K562 (cell line): ENCODE measurements around the gene PHF5A. TPM values are rescaled to one million over a fixed set of nuclear protein-coding genes. Genes with fewer than 3 reads are reported as not detected.

Experiments
- ARNT ChIP-seq, 2 experiments: fragments of 450-650 bp; IDR thresholded peaks; 2 replicates each; pipeline ENCODE4 v1.6.1; 2016; ENCODE audit warnings: mild to moderate bottlenecking in 1 of 2
- ATF6 ChIP-seq: sonication (generic); formaldehyde crosslinking; IDR thresholded peaks from 2 replicates; pipeline ENCODE4 v1.4.0; 2020; ENCODE audit warnings: mild to moderate bottlenecking, missing genetic modification reagents
- ZBTB11 ChIP-seq, 3 experiments: fragments of 200-800 bp in 1 of 3; fragments of 250-450 bp in 1 of 3; fragments of 450-650 bp in 1 of 3; sonication (Bioruptor Pico) in 1 of 3; sonication (Bioruptor generic) in 1 of 3; formaldehyde crosslinking in 1 of 3; IDR thresholded peaks; 2 replicates each; pipeline versions ENCODE4 v1.6.1 to v1.8.0; 2016 to 2022; ENCODE audit warnings: mild to moderate bottlenecking in 2 of 3, missing genetic modification characterization in 2 of 3, missing compliant biosample characterization in 1 of 3, moderate library complexity in 1 of 3
- ZNF197 ChIP-seq: fragments of 200-800 bp; sonication (Bioruptor generic); IDR thresholded peaks from 2 replicates; pipeline ENCODE4 v1.6.1; 2016; ENCODE audit warnings: low read depth, missing genetic modification characterization, missing compliant biosample characterization
- polyA plus RNA-seq, 8 experiments: library from polyadenylated mRNA; depleted of rRNA in 4 of 8; stranded (reverse) in 5 of 8; unstranded in 3 of 8; fragments of >200 nt; fragmentation: Nextera tagmentation in 2 of 8; fragmentation: Illumina TruSeq in 1 of 8; extraction: Ambion mirVana in 2 of 8; extraction: Trizol in 1 of 8; gene quantifications; 2 replicates each; pipeline versions ENCODE4 v1.2.1 to v1.2.3, GENCODE V29; 2011 to 2014; ENCODE audit warnings: inconsistent platforms in 1 of 8, missing spikeins in 1 of 8
- total RNA-seq, 7 experiments: library from RNA; depleted of rRNA in 6 of 7; stranded (reverse); fragments of >200 nt in 6 of 7; fragmentation: Illumina TruSeq in 2 of 7; extraction: Trizol in 2 of 7; gene quantifications; 2 replicates each; pipeline versions ENCODE4 v1.2.1 to v1.2.3, GENCODE V29; 2011 to 2021; ENCODE audit warnings: low replicate concordance in 1 of 7
- TF ChIP-seq, protein P1 (sequence below), 2 experiments: IDR thresholded peaks; 2 replicates each; pipeline ENCODE4 v1.6.1; 2011; ENCODE audit warnings: borderline replicate concordance in 1 of 2, control low read depth in 1 of 2, low read depth in 1 of 2, low read length in 1 of 2, mild to moderate bottlenecking in 1 of 2, mixed read lengths in 1 of 2, moderate library complexity in 1 of 2; ENCODE audit not compliant: insufficient read depth in 1 of 2, insufficient read length in 1 of 2, poor library complexity in 1 of 2, severe bottlenecking in 1 of 2; ENCODE audit errors: extremely low read depth in 1 of 2

Gene PHF5A
- total and polyA plus RNA-seq, 9 of the 15 experiments (the other 6 are each of a cell fraction or from before 2014, with no cell fraction given): 14.2 to 144 (median 101) TPM

DNA sequence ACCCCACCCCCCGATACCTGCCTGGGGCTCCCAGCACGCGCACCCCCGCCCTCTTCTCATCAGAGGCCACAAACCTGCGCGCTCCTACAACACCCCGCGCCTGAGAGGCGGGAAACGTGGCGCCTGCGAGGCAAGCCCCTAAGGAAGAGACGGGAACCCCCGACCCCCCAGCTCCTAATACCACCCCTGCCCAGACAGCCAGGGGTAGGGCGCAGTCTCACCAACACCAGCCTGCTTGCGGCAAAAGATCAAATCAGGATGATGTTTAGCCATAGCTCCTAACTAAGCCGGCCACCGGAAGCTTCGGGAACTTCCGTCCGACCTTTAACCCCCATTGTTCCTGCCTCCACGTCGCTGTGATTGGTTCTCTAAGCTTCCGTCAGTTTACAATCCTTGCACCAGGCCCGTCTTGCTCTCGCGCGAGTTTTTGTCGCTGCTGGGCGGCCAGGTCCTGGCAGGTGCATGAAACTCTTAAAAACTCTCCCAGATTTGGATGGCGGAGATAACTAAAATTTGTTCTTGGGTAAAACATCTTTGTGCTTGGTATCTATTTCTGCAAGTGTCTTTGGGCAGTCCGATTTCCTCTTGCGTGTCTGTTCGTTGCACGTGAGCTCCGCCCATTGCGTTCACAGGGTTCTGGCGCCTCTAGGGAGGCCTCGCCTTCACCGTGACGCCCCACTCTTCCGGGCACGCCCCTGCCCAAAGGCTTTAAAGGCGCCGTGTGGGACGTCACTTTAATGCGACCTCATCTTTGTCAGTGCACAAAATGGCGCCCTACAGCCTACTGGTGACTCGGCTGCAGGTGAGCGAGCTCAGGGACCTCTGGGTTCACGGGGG is at the start of gene PHF5A, which contains the start of gene ACO2 (continued):
- TF ChIP-seq ATF6 (CRISPR knock-in tag): no peak
- TF ChIP-seq ZBTB11 (CRISPR knock-in tag; IDR thresholded peaks at IDR 0.05): no peak
- 0 out of 2 replicates have a peak, but pooled peaks have one; percentile 78 for TF ChIP-seq ZNF197 (CRISPR knock-in tag)
- TF ChIP-seq, protein P1, sequence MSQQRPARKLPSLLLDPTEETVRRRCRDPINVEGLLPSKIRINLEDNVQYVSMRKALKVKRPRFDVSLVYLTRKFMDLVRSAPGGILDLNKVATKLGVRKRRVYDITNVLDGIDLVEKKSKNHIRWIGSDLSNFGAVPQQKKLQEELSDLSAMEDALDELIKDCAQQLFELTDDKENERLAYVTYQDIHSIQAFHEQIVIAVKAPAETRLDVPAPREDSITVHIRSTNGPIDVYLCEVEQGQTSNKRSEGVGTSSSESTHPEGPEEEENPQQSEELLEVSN (IDR thresholded peaks at IDR 0.05; ENCODE audit: borderline replicate concordance in 1 of 2, extremely low read depth in 1 of 2, insufficient read depth in 1 of 2, insufficient read length in 1 of 2, low read depth in 1 of 2, low read length in 1 of 2, poor library complexity in 1 of 2, severe bottlenecking in 1 of 2): peak; percentile 48 to 87
- TF ChIP-seq ARNT (IDR thresholded peaks at IDR 0.05): peak in 1 of 2 experiments; percentile 97; a peak in 2 of 4 replicates
